Right lobe of liver (tissue), 6 donors: Measurements from ENCODE around the gene ATAD3A. TPM values are rescaled to one million over a fixed set of nuclear protein-coding genes. Genes with fewer than 3 reads are reported as not detected.

Source experiments
- ATAC-seq, 4 donors: fragments of 200-7000 bp; cut with Tn5 transposase; one replicate each; pipeline ENCODE4 v1.9.1; 2020; ENCODE audit warnings: mild to moderate bottlenecking in 4 of 4, moderate library complexity in 4 of 4
- DNase-seq, 3 donors: peaks; one replicate each; pipeline ENCODE4 v3.0.0-alpha.2; 2020
- H3K27ac ChIP-seq, 3 donors: fragments of 200-600 bp; one replicate each; pipeline ENCODE4 v1.8.0; 2022
- H3K27me3 ChIP-seq, 2 donors: fragments of 200-600 bp; one replicate each; pipeline ENCODE4 v1.8.0; 2022
- H3K36me3 ChIP-seq, 4 donors: fragments of 200-600 bp; sonication (generic) in 1 of 4; one replicate each; pipeline versions ENCODE4 v1.5.1 to v1.8.0; 2017 to 2022; ENCODE audit warnings: control low read depth in 1 of 4
- H3K4me1 ChIP-seq, 4 donors: fragments of 200-600 bp; sonication (generic) in 1 of 4; one replicate each; pipeline versions ENCODE4 v1.5.1 to v1.8.0; 2017 to 2022; ENCODE audit warnings: control low read depth in 1 of 4
- H3K4me3 ChIP-seq, 3 donors: fragments of 200-600 bp; one replicate each; pipeline ENCODE4 v1.8.0; 2022
- H3K9me3 ChIP-seq, 4 donors: fragments of 200-600 bp; sonication (generic) in 1 of 4; one replicate each; pipeline versions ENCODE4 v1.5.1 to v1.8.0; 2017 to 2022; ENCODE audit warnings: control low read depth in 1 of 4
- CTCF ChIP-seq, 4 donors: fragments of 200-600 bp in 3 of 4; fragments of 450-650 bp in 1 of 4; IDR thresholded peaks; one replicate each; pipeline versions ENCODE4 v1.5.1 to v1.8.0; 2016 to 2022; ENCODE audit warnings: antibody characterized with exemption in 4 of 4, mild to moderate bottlenecking in 2 of 4
- POLR2A ChIP-seq: fragments of 450-650 bp; IDR thresholded peaks from one replicate; pipeline ENCODE4 v1.6.1; 2017; ENCODE audit warnings: antibody characterized with exemption, mild to moderate bottlenecking
- WGBS: methylation state at CpG from one replicate; pipeline ENCODE4 v1.1.6; 2018; ENCODE audit warnings: low coverage, low lambda C conversion rate; ENCODE audit not compliant: insufficient coverage; ENCODE audit errors: missing lambda C conversion rate; 5-methylcytosine and 5-hydroxymethylcytosine counted together
- intact Hi-C, 2 donors: fragments of 100-400 bp; cut with DNase I; formaldehyde crosslinking; loops; one replicate each; pipeline versions ENCODE4 v1.11.2 to v1.14.1; 2022
- total RNA-seq, 6 experiments: library from RNA; depleted of rRNA in 2 of 6; stranded (reverse); fragments of >200 nt in 2 of 6; fragmentation: NEBNext Ultra II Directional in 3 of 6; extraction: Animal tissue kit (Norgen Biotek cat#: 25700) in 3 of 6; gene quantifications; one replicate each; pipeline versions ENCODE4 v1.1.0 to v1.2.4, GENCODE V29; 2016 to 2023
- donor health status: DM: no; HTN: yes; CAD: no.
- donor health status: DM: no; HTN: no; CAD: no.
- donor health status: DM: no; HTN: no; CAD: no.
- donor health status: DM: no; HTN: yes; CAD: no.
- donor health status: DM: no; HTN: yes; CAD: no.

Gene ATAD3A
- total RNA-seq, 6 experiments from 2014 or later, result 10.8 to 31.7 (median 13.1) TPM

GRCh38 chr1:1578371-1578940 lies 66.5 kb downstream of the ATAD3A start:
- no peak for ATAC-seq
- no peak for DNase-seq
- intact Hi-C loops, result no loop called here
- no peak overlapping the region for H3K4me3 ChIP-seq
- whole genome bisulfite sequencing, result 50% methylated on average over 2 of the region's 13 CpGs
- no peaks in the 10 kb centered on the region for H3K27me3 ChIP-seq
- peaks cover 0 to 10% (median under 1%) of the 10 kb centered on the region in 4 donors for H3K4me1 ChIP-seq
- no peaks in the 10 kb centered on the region for H3K36me3 ChIP-seq
- no peak for TF ChIP-seq POLR2A
- TF ChIP-seq CTCF (IDR thresholded peaks at IDR 0.05), result no peak
- no peaks in the 10 kb centered on the region for H3K9me3 ChIP-seq
- no peak overlapping the region for H3K27ac ChIP-seq

GRCh38 chr1:1582585-1583346 lies 70.8 kb downstream of the ATAD3A start:
- ATAC-seq (no peak), DNase-seq (no peak)
- H3K9me3 ChIP-seq, result no peaks in the 10 kb centered on the region
- intact Hi-C loops, result no loop called here
- H3K36me3 ChIP-seq, result no peaks in the 10 kb centered on the region
- H3K4me1 ChIP-seq, result no peaks in the 10 kb centered on the region
- no peak overlapping the region for H3K27ac ChIP-seq
- no peak overlapping the region for H3K4me3 ChIP-seq
- WGBS, result 66% methylated on average over 9 of the region's 9 CpGs
- H3K27me3 ChIP-seq, result no peaks in the 10 kb centered on the region
- TF ChIP-seq CTCF (IDR thresholded peaks at IDR 0.05) (no peak), POLR2A (no peak)

GRCh38 chr1:1583347-1584010 lies 71.5 kb downstream of the ATAD3A start:
- 78% methylated on average over 3 of the region's 23 CpGs for WGBS
- Histone ChIP-seq H3K27me3 (no peaks in the 10 kb centered on the region), H3K4me1 (no peaks in the 10 kb centered on the region), H3K4me3 (no peak overlapping the region), H3K36me3 (no peaks in the 10 kb centered on the region), H3K27ac (no peak overlapping the region), H3K9me3 (no peaks in the 10 kb centered on the region)
- no peak for DNase-seq
- peak in 1 of 4 donors; percentile 17 for ATAC-seq
- TF ChIP-seq POLR2A (no peak), CTCF (IDR thresholded peaks at IDR 0.05) (no peak)
- intact Hi-C loops, result no loop called here

Other genes starting within 250 kb of the ATAD3A start
- 10 to 100 TPM; 25.5 to 30.6 (median 26.9) TPM for gene UBE2J2, start 238.3 kb upstream of the ATAD3A start, total RNA-seq
- 1 to 10 TPM; 1.7 to 6.2 (median 3.4) TPM for gene SCNN1D, start 231.7 kb upstream of the ATAD3A start, total RNA-seq
- 10 to 100 TPM; 20.1 to 28.0 (median 22.0) TPM for gene ACAP3, start 204.2 kb upstream of the ATAD3A start, total RNA-seq
- 10 to 100 TPM in 2 of 6 experiments, 1 to 10 TPM in 4; 5.6 to 21.6 (median 8.4) TPM for gene PUSL1, start 203.6 kb upstream of the ATAD3A start, total RNA-seq
- 10 to 100 TPM; 35.1 to 52.4 (median 43.5) TPM for gene INTS11, start 187.5 kb upstream of the ATAD3A start, total RNA-seq
- 10 to 100 TPM; 26.9 to 57.7 (median 33.1) TPM for gene CPTP, start 187.4 kb upstream of the ATAD3A start, total RNA-seq
- gene TAS1R3, start 180.9 kb upstream of the ATAD3A start, total RNA-seq, result 1 to 10 TPM in 2 of 6 experiments, under 1 TPM in 4; 0.10 to 2.7 (median 0.33) TPM
- gene DVL1, start 162.7 kb upstream of the ATAD3A start, total RNA-seq, result 10 to 100 TPM; 32.7 to 54.6 (median 41.2) TPM
- 10 to 100 TPM in 2 of 6 experiments, 1 to 10 TPM in 4; 2.2 to 11.9 (median 3.3) TPM for gene MXRA8, start 153.6 kb upstream of the ATAD3A start, total RNA-seq
- gene AURKAIP1, start 137.0 kb upstream of the ATAD3A start, total RNA-seq, result 100 to 1,000 TPM in 3 of 6 experiments, 10 to 100 TPM in 3; 70.0 to 140 (median 104) TPM
- 100 to 1,000 TPM in 4 of 6 experiments, 10 to 100 TPM in 2; 80.8 to 127 (median 101) TPM for gene CCNL2, start 112.8 kb upstream of the ATAD3A start, total RNA-seq
- gene MRPL20, start 104.9 kb upstream of the ATAD3A start, total RNA-seq, result 10 to 100 TPM; 44.1 to 91.2 (median 56.5) TPM
- under 1 TPM; 0.19 to 0.89 (median 0.35) TPM for gene ANKRD65, start 90.9 kb upstream of the ATAD3A start, total RNA-seq
- 100 to 1,000 TPM in 1 of 6 experiments, 10 to 100 TPM in 5; 39.5 to 195 (median 78.7) TPM for gene VWA1, start 76.5 kb upstream of the ATAD3A start, total RNA-seq
- gene ATAD3C, start 62.5 kb upstream of the ATAD3A start, total RNA-seq, result 1 to 10 TPM in 4 of 6 experiments, under 1 TPM in 2; 0.74 to 3.1 (median 1.9) TPM
- gene ATAD3B, start 40.4 kb upstream of the ATAD3A start, total RNA-seq, result 10 to 100 TPM in 3 of 6 experiments, 1 to 10 TPM in 3; 8.9 to 15.0 (median 10.2) TPM
- under 1 TPM in 1 of 6 experiments, not detected in 5; 0.40 TPM for gene TMEM240, start 28.5 kb downstream of the ATAD3A start, total RNA-seq
- gene SSU72, start 62.7 kb downstream of the ATAD3A start, total RNA-seq, result 10 to 100 TPM; 46.6 to 72.6 (median 63.8) TPM
- 1 to 10 TPM in 1 of 6 experiments, under 1 TPM in 5; 0.09 to 1.6 (median 0.46) TPM for gene FNDC10, start 88.0 kb downstream of the ATAD3A start, total RNA-seq
- gene MIB2, start 103.3 kb downstream of the ATAD3A start, total RNA-seq, result 10 to 100 TPM; 20.7 to 38.5 (median 33.9) TPM
- gene MMP23B, start 120.0 kb downstream of the ATAD3A start, total RNA-seq, result 1 to 10 TPM in 5 of 6 experiments, under 1 TPM in 1; 0.75 to 4.0 (median 2.3) TPM
- gene CDK11B, start 146.8 kb downstream of the ATAD3A start, total RNA-seq, result 10 to 100 TPM in 2 of 6 experiments, 1 to 10 TPM in 4; 8.0 to 11.8 (median 9.5) TPM
- 10 to 100 TPM; 13.4 to 19.9 (median 17.0) TPM for gene SLC35E2B, start 180.6 kb downstream of the ATAD3A start, total RNA-seq
- gene CDK11A, start 212.2 kb downstream of the ATAD3A start, total RNA-seq, result 10 to 100 TPM in 4 of 6 experiments, 1 to 10 TPM in 2; 8.4 to 25.2 (median 11.0) TPM